ENCODE data around the gene SLC28A2.
"Not testable (repeated sequence)": the region's sequence is repeated elsewhere in the genome, so short reads cannot be mapped to it uniquely, and the experiment has no call there.

Gene SLC28A2

GRCh38 chr15:45307230-45307924, 55.3 kb downstream of the SLC28A2 start:
- peak; percentile 4 for DNase-seq (ENCODE audit: extremely low read depth, low read depth)
- TF ChIP-seq, protein P1, sequence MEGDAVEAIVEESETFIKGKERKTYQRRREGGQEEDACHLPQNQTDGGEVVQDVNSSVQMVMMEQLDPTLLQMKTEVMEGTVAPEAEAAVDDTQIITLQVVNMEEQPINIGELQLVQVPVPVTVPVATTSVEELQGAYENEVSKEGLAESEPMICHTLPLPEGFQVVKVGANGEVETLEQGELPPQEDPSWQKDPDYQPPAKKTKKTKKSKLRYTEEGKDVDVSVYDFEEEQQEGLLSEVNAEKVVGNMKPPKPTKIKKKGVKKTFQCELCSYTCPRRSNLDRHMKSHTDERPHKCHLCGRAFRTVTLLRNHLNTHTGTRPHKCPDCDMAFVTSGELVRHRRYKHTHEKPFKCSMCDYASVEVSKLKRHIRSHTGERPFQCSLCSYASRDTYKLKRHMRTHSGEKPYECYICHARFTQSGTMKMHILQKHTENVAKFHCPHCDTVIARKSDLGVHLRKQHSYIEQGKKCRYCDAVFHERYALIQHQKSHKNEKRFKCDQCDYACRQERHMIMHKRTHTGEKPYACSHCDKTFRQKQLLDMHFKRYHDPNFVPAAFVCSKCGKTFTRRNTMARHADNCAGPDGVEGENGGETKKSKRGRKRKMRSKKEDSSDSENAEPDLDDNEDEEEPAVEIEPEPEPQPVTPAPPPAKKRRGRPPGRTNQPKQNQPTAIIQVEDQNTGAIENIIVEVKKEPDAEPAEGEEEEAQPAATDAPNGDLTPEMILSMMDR (IDR thresholded peaks at IDR 0.05; ENCODE audit: low read depth, low read length): peak; percentile 41

DNA sequence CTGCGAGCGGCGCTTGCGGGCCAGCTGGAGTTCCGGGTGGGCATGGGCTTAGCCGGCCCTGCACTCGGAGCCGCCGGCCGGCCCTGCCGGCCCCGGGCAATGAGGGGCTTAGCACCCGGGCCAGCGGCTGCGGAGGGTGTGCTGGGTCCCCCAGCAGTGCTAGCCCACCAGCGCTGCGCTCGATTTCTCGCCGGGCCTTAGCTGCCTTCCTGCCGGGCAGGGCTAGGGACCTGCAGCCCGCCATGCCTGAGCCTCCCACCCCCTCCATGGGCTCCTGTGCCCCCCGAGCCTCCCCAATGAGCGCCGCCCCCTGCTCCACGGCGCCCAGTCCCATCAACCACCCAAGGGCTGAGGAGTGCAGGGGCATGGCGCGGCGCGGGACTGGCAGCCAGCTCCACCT, 62.1 kb downstream of the SLC28A2 start:
- DNase-seq (ENCODE audit: extremely low read depth, low read depth): not testable (repeated sequence)

DNA sequence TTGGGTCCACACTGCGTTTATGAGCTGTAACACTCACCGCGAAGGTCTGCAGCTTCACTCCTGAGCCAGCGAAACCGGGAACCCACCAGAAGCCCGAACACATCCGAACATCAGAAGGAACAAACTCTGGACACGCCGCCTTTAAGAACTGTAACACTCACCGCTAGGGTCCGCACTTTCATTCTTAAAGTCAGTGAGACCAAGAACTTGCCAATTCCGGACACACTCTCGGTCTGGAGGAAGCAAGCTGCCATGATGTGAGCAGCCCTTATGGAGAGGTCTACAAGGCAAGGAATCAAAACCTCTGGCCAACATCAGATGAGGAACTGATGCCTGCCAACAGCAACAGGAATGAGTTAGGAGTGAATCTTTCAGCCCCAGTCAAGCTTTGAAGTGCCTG, 62.9 kb downstream of the SLC28A2 start:
- DNase-seq (ENCODE audit: extremely low read depth, low read depth): no peak
- TF ChIP-seq, protein P1 (IDR thresholded peaks at IDR 0.05; ENCODE audit: low read depth, low read length): peak; percentile 3; the same call in 1 of the 2 replicates

- DNase-seq (ENCODE audit: extremely low read depth, low read depth): no peak
- TF ChIP-seq, protein P1 (IDR thresholded peaks at IDR 0.05; ENCODE audit: low read depth, low read length): no peak
Observed at GRCh38 chr15:45319472-45320214, 67.6 kb downstream of the SLC28A2 start.

GRCh38 chr15:45320581-45321205, 68.7 kb downstream of the SLC28A2 start:
- TF ChIP-seq, protein P1 (IDR thresholded peaks at IDR 0.05; ENCODE audit: low read depth, low read length): no peak

GRCh38 chr15:45326280-45326679, 74.2 kb downstream of the SLC28A2 start:
- no peak for DNase-seq (ENCODE audit: extremely low read depth, low read depth)
- TF ChIP-seq, protein P1 (IDR thresholded peaks at IDR 0.05; ENCODE audit: low read depth, low read length): no peak

More at GRCh38 chr15:45320581-45321205, 68.7 kb downstream of the SLC28A2 start:
- no peak for DNase-seq (ENCODE audit: extremely low read depth, low read depth)

- no peak for DNase-seq (ENCODE audit: extremely low read depth, low read depth)
- TF ChIP-seq, protein P1 (IDR thresholded peaks at IDR 0.05; ENCODE audit: low read depth, low read length): no peak
Observed at GRCh38 chr15:45326741-45327140, 74.7 kb downstream of the SLC28A2 start.
